H1 (cell line): Measurements from ENCODE around the gene NAV2. TPM values are rescaled to one million over a fixed set of nuclear protein-coding genes. Genes with fewer than 3 reads are reported as not detected.

ENCODE experiments used
- CTCF ChIA-PET: fragments of 300-600 bp; sonication (Branson Sonifier 250); formaldehyde crosslinking; loops from one replicate; lab custom pipeline; 2021; ENCODE audit not compliant: partially characterized antibody; lab: Charles Lee
- POLR2A ChIA-PET: fragments of 300-600 bp; sonication (Branson Sonifier 250); formaldehyde crosslinking; loops from one replicate; lab custom pipeline; 2021; ENCODE audit warnings: inconsistent platforms; ENCODE audit not compliant: partially characterized antibody; lab: Charles Lee
- DNase-seq, 2 experiments: peaks; one replicate each; pipeline versions ENCODE4 v3.0.0 to v3.0.0-alpha.2; 2010 to 2022; ENCODE audit warnings: low spot score in 2 of 2, low read depth in 1 of 2, mixed read lengths in 1 of 2
- FAIRE-seq: peaks from 2 replicates; lab custom pipeline; 2011; peaks lifted over from hg19 to GRCh38; lab: Jason Lieb, UNC
- H2AFZ ChIP-seq: 2 replicates; pipeline ENCODE4 v1.8.1; 2012; ENCODE audit warnings: low read length, inconsistent platforms
- H2AK5ac ChIP-seq: 2 replicates; pipeline ENCODE4 v1.6.1; 2013; ENCODE audit warnings: low read depth, low read length
- H2BK120ac ChIP-seq: replicated peaks from 2 replicates; pipeline ENCODE3; 2013; ENCODE audit warnings: low read depth, low read length, inconsistent platforms
- H2BK12ac ChIP-seq: 2 replicates; pipeline ENCODE4 v1.6.1; 2013; ENCODE audit warnings: low read depth, low read length
- H2BK15ac ChIP-seq: 2 replicates; pipeline ENCODE4 v1.6.1; 2013; ENCODE audit warnings: low read length
- H2BK20ac ChIP-seq: 2 replicates; pipeline ENCODE4 v1.6.1; 2013; ENCODE audit warnings: low read length
- H2BK5ac ChIP-seq: 2 replicates; pipeline ENCODE4 v1.6.1; 2013; ENCODE audit warnings: low read depth, low read length
- H3K14ac ChIP-seq: 2 replicates; pipeline ENCODE4 v1.6.1; 2013; ENCODE audit warnings: inconsistent platforms; ENCODE audit not compliant: insufficient read length
- H3K18ac ChIP-seq: 2 replicates; pipeline ENCODE4 v1.6.1; 2013; ENCODE audit warnings: low read length; ENCODE audit errors: extremely low read depth
- H3K23ac ChIP-seq: 2 replicates; pipeline ENCODE4 v1.6.1; 2013; ENCODE audit warnings: inconsistent platforms; ENCODE audit not compliant: insufficient read length
- H3K23me2 ChIP-seq: 2 replicates; pipeline ENCODE4 v1.6.1; 2013; ENCODE audit warnings: low read depth, low read length
- H3K27ac ChIP-seq: 2 replicates; pipeline ENCODE4 v1.6.1; 2011; ENCODE audit warnings: low read depth, low read length, inconsistent platforms
- H3K27me3 ChIP-seq, 4 experiments: replicated peaks in 1 of 4; 1 replicate in 1 of 4; 2 replicates in 3 of 4; pipeline versions ENCODE4 v1.6.1 to v1.8.1; 2011 to 2013; ENCODE audit warnings: low read length in 3 of 4, mild to moderate bottlenecking in 3 of 4, inconsistent platforms in 2 of 4, mixed read lengths in 2 of 4, moderate library complexity in 1 of 4; ENCODE audit not compliant: control insufficient read depth in 3 of 4, insufficient read depth in 3 of 4; ENCODE audit errors: extremely low read depth in 1 of 4
- H3K36me3 ChIP-seq, 4 experiments: 2 replicates each; pipeline versions ENCODE4 v1.6.1 to v1.8.1; 2011 to 2013; ENCODE audit warnings: mild to moderate bottlenecking in 4 of 4, low read length in 3 of 4, moderate library complexity in 2 of 4, control low read depth in 1 of 4, inconsistent platforms in 1 of 4; ENCODE audit not compliant: insufficient read depth in 4 of 4, control insufficient read depth in 2 of 4
- H3K4ac ChIP-seq: replicated peaks from 2 replicates; pipeline ENCODE3; 2013; ENCODE audit warnings: low read length, low read depth, mixed read lengths, inconsistent platforms; ENCODE audit not compliant: insufficient read length
- H3K4me1 ChIP-seq, 4 experiments: replicated peaks in 1 of 4; 1 replicate in 1 of 4; 2 replicates in 3 of 4; pipeline versions ENCODE4 v1.6.1 to v1.8.1; 2011 to 2013; ENCODE audit warnings: low read length in 3 of 4, inconsistent platforms in 2 of 4, mixed read lengths in 1 of 4; ENCODE audit not compliant: insufficient read depth in 4 of 4, control insufficient read depth in 3 of 4
- H3K4me2 ChIP-seq, 2 experiments: 2 replicates each; pipeline versions ENCODE4 v1.6.1 to v1.8.1; 2011 to 2013; ENCODE audit warnings: low read depth in 2 of 2, low read length in 2 of 2, control low read depth in 1 of 2, inconsistent platforms in 1 of 2, mild to moderate bottlenecking in 1 of 2; ENCODE audit not compliant: insufficient read depth in 1 of 2
- H3K4me3 ChIP-seq, 4 experiments: fragments of 200-600, 300-600 bp in 1 of 4; sonication (generic), shearing (Covaris generic), sonication (Bioruptor Twin) in 1 of 4; 2 replicates each; pipeline versions ENCODE4 v1.5.1 to v1.8.1; 2011 to 2016; ENCODE audit warnings: low read length in 4 of 4, low read depth in 3 of 4, control low read depth in 2 of 4, inconsistent platforms in 2 of 4, mild to moderate bottlenecking in 2 of 4, mixed read lengths in 1 of 4, moderate library complexity in 1 of 4; ENCODE audit not compliant: insufficient read depth in 2 of 4; ENCODE audit errors: extremely low read depth in 1 of 4
- H3K56ac ChIP-seq: replicated peaks from 2 replicates; pipeline ENCODE3; 2013; ENCODE audit warnings: low read depth, mild to moderate bottlenecking, mixed read lengths, low read length, inconsistent platforms; ENCODE audit not compliant: insufficient read length
- H3K79me1 ChIP-seq: 2 replicates; pipeline ENCODE4 v1.6.1; 2013; ENCODE audit warnings: low read depth, low read length, control low read depth
- H3K79me2 ChIP-seq, 2 experiments: 2 replicates each; pipeline versions ENCODE4 v1.6.1 to v1.8.1; 2012 to 2013; ENCODE audit warnings: low read length in 2 of 2, mild to moderate bottlenecking in 2 of 2, inconsistent platforms in 1 of 2; ENCODE audit not compliant: insufficient read depth in 2 of 2, control insufficient read depth in 1 of 2
- H3K9ac ChIP-seq, 4 experiments: replicated peaks in 1 of 4; 1 replicate in 1 of 4; 2 replicates in 3 of 4; pipeline versions ENCODE4 v1.6.1 to v1.8.1; 2011 to 2013; ENCODE audit warnings: low read depth in 3 of 4, low read length in 3 of 4, control low read depth in 2 of 4, mild to moderate bottlenecking in 2 of 4, moderate library complexity in 2 of 4, inconsistent platforms in 1 of 4; ENCODE audit errors: extremely low read depth in 1 of 4
- H3K9me3 ChIP-seq, 2 experiments: 2 replicates each; pipeline versions ENCODE4 v1.6.1 to v1.8.1; 2012 to 2013; ENCODE audit warnings: mild to moderate bottlenecking in 2 of 2, moderate library complexity in 2 of 2, control low read depth in 1 of 2, inconsistent platforms in 1 of 2, low read depth in 1 of 2, low read length in 1 of 2, mixed read lengths in 1 of 2; ENCODE audit not compliant: insufficient read depth in 2 of 2
- H4K20me1 ChIP-seq, 2 experiments: replicated peaks in 1 of 2; 2 replicates each; pipeline versions ENCODE3 to v1.8.1; 2011 to 2013; ENCODE audit warnings: inconsistent platforms in 2 of 2, low read length in 2 of 2, mild to moderate bottlenecking in 1 of 2; ENCODE audit not compliant: insufficient read depth in 2 of 2, control insufficient read depth in 1 of 2
- H4K5ac ChIP-seq: 2 replicates; pipeline ENCODE4 v1.6.1; 2013; ENCODE audit warnings: low read length, low read depth, mixed read lengths, inconsistent platforms; ENCODE audit not compliant: insufficient read length
- H4K8ac ChIP-seq: 2 replicates; pipeline ENCODE4 v1.8.0; 2013; ENCODE audit warnings: mild to moderate bottlenecking, moderate library complexity, low read length, inconsistent platforms; ENCODE audit not compliant: insufficient read depth; ENCODE audit errors: extremely low read depth
- H4K91ac ChIP-seq: replicated peaks from 2 replicates; pipeline ENCODE3; 2013; ENCODE audit warnings: low read length, mixed read lengths, inconsistent platforms; ENCODE audit not compliant: insufficient read length
- CBX5 ChIP-seq: fragments of 300-800, 300-1000 bp; sonication (generic); IDR thresholded peaks from 2 replicates; pipeline ENCODE4 v1.7.1; 2016; ENCODE audit warnings: antibody characterized with exemption, low read length, low read depth
- CHD1 ChIP-seq: IDR thresholded peaks from 2 replicates; pipeline ENCODE4 v1.6.1; 2012; ENCODE audit warnings: low read depth, low read length, improper control_type of control experiment
- EGR1 ChIP-seq: IDR thresholded peaks from 2 replicates; pipeline ENCODE4 v1.6.1; 2011; ENCODE audit warnings: low read depth, low read length, borderline replicate concordance
- JUND ChIP-seq: IDR thresholded peaks from 2 replicates; pipeline ENCODE4 v1.6.1; 2011; ENCODE audit warnings: mild to moderate bottlenecking, improper control_type of control experiment, low read length
- POLR2AphosphoS5 ChIP-seq: IDR thresholded peaks from 2 replicates; pipeline ENCODE4 v1.6.1; 2011; ENCODE audit warnings: low read depth, low read length
- RNF2 ChIP-seq: fragments of 200-900, 300-1000 bp; sonication (generic); IDR thresholded peaks from 2 replicates; pipeline ENCODE4 v1.7.1; 2016; ENCODE audit warnings: borderline replicate concordance, low read depth, mild to moderate bottlenecking, antibody characterized with exemption, low read length; ENCODE audit not compliant: poor library complexity, severe bottlenecking; ENCODE audit errors: missing control alignments
- RXRA ChIP-seq: IDR thresholded peaks from 2 replicates; pipeline ENCODE4 v1.6.1; 2011; ENCODE audit warnings: low read depth, mild to moderate bottlenecking, low read length, moderate library complexity; ENCODE audit not compliant: insufficient read depth
- SP1 ChIP-seq: IDR thresholded peaks from 2 replicates; pipeline ENCODE4 v1.6.1; 2011; ENCODE audit warnings: low read depth, low read length
- SP2 ChIP-seq: IDR thresholded peaks from 2 replicates; pipeline ENCODE4 v1.6.1; 2012; ENCODE audit warnings: mild to moderate bottlenecking, low read length, inconsistent platforms
- WGBS, 2 experiments: shearing (Covaris generic) in 1 of 2; methylation state at CpG; one replicate each; pipeline versions ENCODE4 v1.1.6 to v1.1.7; 2013 to 2015; ENCODE audit warnings: low lambda C conversion rate in 2 of 2, mixed read lengths in 2 of 2, inconsistent platforms in 1 of 2, low coverage in 1 of 2, missing lambda C conversion rate in 1 of 2; ENCODE audit not compliant: insufficient replicate concordance in 2 of 2, insufficient coverage in 1 of 2, insufficient read length in 1 of 2; ENCODE audit errors: extremely low coverage in 1 of 2, missing lambda C conversion rate in 1 of 2; 5-methylcytosine and 5-hydroxymethylcytosine counted together
- polyA plus RNA-seq, 7 experiments: library from polyadenylated mRNA; depleted of rRNA in 3 of 7; stranded (reverse) in 5 of 7; unstranded in 2 of 7; fragments of >200 nt in 5 of 7; fragments of 200-250 nt in 2 of 7; gene quantifications; 1 replicate in 5 of 7; 2 replicates in 1 of 7; 4 replicates in 1 of 7; pipeline versions ENCODE4 v1.2.1 to v1.2.3, GENCODE V29; 2011 to 2013; ENCODE audit warnings: missing spikeins in 2 of 7, mixed read lengths in 2 of 7
- total RNA-seq: library from RNA; stranded (reverse); fragmentation: NEBNext Ultra II Directional; extraction: Animal tissue kit (Norgen Biotek cat#: 25700); gene quantifications from 2 replicates; pipeline ENCODE4 v1.2.1, GENCODE V29; 2021
- TF ChIP-seq, protein P1 (sequence below): IDR thresholded peaks from 2 replicates; pipeline ENCODE4 v1.6.1; 2011; ENCODE audit warnings: low read length, improper control_type of control experiment

Gene NAV2
- total and polyA plus RNA-seq, 2 of the 8 experiments (the other 6 are each of a cell fraction or from before 2014, with no cell fraction given): 35.6 to 73.6 TPM

DNA sequence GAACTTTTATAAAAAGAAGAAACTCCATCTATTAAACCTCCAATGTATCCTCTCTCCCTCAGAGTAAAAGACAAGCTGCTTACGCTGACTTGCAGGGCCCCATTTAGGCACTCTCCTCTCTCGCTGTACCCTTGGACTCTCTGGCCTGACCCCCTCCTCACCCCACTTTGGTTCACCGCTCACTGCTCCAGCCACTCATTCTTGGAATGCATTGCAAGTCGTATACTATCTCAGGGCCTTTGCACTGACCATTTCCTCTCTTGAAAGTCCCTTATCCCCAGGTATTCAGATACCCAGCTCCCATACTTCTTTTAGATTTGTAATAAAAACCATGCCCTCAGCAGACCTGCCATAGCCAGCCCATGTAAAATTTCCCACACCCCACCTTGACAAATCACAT lies 308.1 kb downstream of the NAV2 start:
- H3K23me2 ChIP-seq: peaks cover 9% of the 10 kb centered on the region; the same call in 1 of the 2 replicates
- no peaks in the 10 kb centered on the region for H3K36me3 ChIP-seq
- no peak for TF ChIP-seq CHD1
- no peak for TF ChIP-seq SP2
- TF ChIP-seq SP1: no peak
- no peak for TF ChIP-seq CBX5
- no peak for TF ChIP-seq POLR2AphosphoS5
- TF ChIP-seq JUND: no peak
- no peak for TF ChIP-seq EGR1
- TF ChIP-seq, protein P1, sequence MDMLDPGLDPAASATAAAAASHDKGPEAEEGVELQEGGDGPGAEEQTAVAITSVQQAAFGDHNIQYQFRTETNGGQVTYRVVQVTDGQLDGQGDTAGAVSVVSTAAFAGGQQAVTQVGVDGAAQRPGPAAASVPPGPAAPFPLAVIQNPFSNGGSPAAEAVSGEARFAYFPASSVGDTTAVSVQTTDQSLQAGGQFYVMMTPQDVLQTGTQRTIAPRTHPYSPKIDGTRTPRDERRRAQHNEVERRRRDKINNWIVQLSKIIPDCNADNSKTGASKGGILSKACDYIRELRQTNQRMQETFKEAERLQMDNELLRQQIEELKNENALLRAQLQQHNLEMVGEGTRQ: no peak
- TF ChIP-seq RXRA: no peak
- no peak for TF ChIP-seq RNF2
- TF ChIP-seq, all 59 proteins: peak for 0
- no peak overlapping the region for H3K18ac ChIP-seq
- no peaks in the 10 kb centered on the region for H3K27me3 ChIP-seq
- peaks cover 2% of the 10 kb centered on the region; the same call in 1 of the 2 replicates for H3K79me1 ChIP-seq
- POLR2A ChIA-PET: interaction anchor here (1.5 kb wide), 1 partner anchor 9 kb away, joined by 3 read pairs; no protein-coding TSS in a partner anchor
- no peak overlapping the region for H2AK5ac ChIP-seq
- FAIRE-seq (no peak), DNase-seq (no peak)
- peaks cover 0 to 25% of the 10 kb centered on the region in 2 experiments; a peak in 3 of 4 replicates for H3K79me2 ChIP-seq
- H2BK15ac ChIP-seq: no peak overlapping the region
- no peaks in the 10 kb centered on the region for H3K9me3 ChIP-seq
- no peak overlapping the region for H3K56ac ChIP-seq
- no peak overlapping the region for H3K4me3 ChIP-seq
- no peak overlapping the region for H4K5ac ChIP-seq
- H3K14ac ChIP-seq: no peak overlapping the region
- no peak overlapping the region for H4K8ac ChIP-seq
- no peak overlapping the region for H2BK12ac ChIP-seq
- 86% methylated on average over 4 of the region's 4 CpGs; no CpG with 5 or more reads in 1 of the 2 experiments for WGBS, 2 experiments
- H2BK5ac ChIP-seq: no peak overlapping the region
- no peak overlapping the region for H2BK120ac ChIP-seq
- peaks cover 15 to 42% (median 40%) of the 10 kb centered on the region in 4 experiments for H3K4me1 ChIP-seq
- no peak overlapping the region for H3K4ac ChIP-seq
- H2BK20ac ChIP-seq: no peak overlapping the region
- no peak overlapping the region for H3K23ac ChIP-seq
- no peak overlapping the region for H3K27ac ChIP-seq
- H2AFZ ChIP-seq: no peak overlapping the region
- peak overlapping the region in 1 of 2 experiments; percentile 95; a peak in 1 of 4 replicates for H3K4me2 ChIP-seq
- no peak overlapping the region for H4K91ac ChIP-seq
- CTCF ChIA-PET: interaction anchor here (9.3 kb wide), 1 partner anchor 70 kb away, joined by 72 read pairs; no protein-coding TSS in a partner anchor
- no peak overlapping the region for H3K9ac ChIP-seq
- H4K20me1 ChIP-seq: no peaks in the 10 kb centered on the region
